Hematopoietic multipotent progenitor cell treated with erythropoietin and hydrocortisone succinate and interleukin-3 and kit ligand, for 17 days (in vitro differentiated cells): Measurements from ENCODE around the gene TSACC.
"Not testable (repeated sequence)": the region's sequence is repeated elsewhere in the genome, so short reads cannot be mapped to it uniquely, and the experiment has no call there.

Experiments
- DNase-seq: peaks from one replicate; pipeline ENCODE4 v3.0.0-alpha.2; 2015; ENCODE audit warnings: low spot score

Gene TSACC

GRCh38 chr1:156338180-156338976 is at the start of gene TSACC, which contains the start of gene CCT3:
Gene TSACC (plus strand): TSS chr1:156338526. CDS start chr1:156339758, 1,232 bp downstream.
Gene CCT3 (minus strand): TSS chr1:156338292. CDS start chr1:156338184, 108 bp downstream.
- DNase-seq: peak; percentile 100

- no peak for DNase-seq
Observed at GRCh38 chr1:156289857-156290256, 48.5 kb upstream of the TSACC start.

DNA sequence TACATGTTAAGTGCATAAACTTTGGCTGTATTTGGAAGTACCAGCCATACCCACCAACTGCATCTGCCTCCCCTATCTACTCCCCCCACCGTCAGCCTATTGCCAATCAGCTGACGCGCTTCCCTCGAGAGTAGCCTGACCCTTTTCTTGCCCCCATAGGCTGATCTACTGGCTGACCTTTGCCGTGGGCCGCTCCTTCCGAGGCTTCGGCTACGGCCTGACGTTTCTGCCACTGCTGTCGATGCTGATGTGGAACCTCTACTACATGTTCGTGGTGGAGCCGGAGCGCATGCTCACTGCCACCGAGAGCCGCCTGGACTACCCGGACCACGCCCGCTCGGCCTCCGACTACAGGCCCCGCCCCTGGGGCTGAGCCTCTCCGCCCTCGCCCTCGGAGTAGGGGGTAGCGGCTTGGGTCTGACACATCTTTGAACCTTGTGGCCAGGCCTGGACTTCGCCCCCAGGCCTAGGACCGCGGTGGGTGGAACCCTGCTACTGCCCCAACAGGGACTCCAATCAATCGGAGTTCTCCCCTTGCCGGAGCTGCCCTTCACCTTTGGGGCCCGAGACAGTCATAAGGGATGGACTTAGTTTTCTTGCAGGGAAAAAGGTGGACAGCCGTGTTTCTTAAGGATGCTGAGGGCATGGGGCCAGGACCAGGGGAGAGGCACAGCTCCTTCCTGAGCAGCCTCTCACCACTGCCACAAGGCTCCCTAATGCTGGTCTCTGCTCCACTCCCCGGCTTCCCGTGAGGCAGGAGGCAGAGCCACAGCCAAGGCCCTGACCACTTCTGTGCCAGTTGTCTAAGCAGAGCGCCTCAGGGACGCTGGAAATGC is 46.9 kb upstream of the TSACC start:
- DNase-seq: peak; percentile 89

DNA sequence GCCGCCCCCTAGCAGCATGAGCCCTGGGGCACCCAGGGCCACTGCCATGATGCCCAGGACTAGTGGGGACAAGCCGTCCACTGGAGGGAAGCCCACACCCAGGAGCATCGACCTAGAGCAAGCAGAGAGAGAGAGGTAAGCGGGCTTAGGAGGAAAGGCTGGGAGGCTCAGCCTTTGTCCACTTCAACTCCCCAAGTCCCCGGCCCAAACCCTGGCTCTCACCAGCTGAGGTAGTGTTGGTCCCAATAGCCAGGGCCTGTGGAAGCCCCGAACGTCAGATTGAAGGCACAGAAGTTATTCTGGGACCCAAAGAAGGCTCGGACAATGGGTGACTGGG is 45.3 kb upstream of the TSACC start:
- DNase-seq: no peak

DNA sequence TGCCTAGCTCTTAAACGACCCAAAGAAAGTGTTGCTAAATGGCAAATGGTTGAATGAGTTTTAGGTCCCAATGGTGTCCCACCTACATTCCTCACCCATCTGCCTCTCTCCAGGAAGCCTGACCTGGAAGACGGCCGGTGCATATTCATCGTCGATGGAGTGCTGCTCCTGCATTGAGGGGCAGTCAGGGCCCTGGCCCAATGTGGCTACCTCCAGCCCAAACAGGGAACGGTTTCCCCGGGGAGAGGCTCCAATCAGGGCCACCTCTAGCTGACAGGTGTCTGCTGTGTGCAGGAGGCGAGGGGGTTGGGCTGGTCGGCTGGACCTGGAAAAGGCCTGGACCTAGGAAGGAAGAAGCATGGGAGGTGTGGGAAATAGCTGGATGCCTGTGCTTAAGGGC is 44.4 kb upstream of the TSACC start:
- no peak for DNase-seq

- peak; percentile 81 for DNase-seq
Observed at GRCh38 chr1:156295391-156295947, 42.9 kb upstream of the TSACC start, which contains the start of gene GLMP. Gene GLMP (minus strand): TSS chr1:156295679. CDS start chr1:156295645, 34 bp downstream.

GRCh38 chr1:156298852-156299357 is 39.4 kb upstream of the TSACC start, which contains the start of gene VHLL:
Gene VHLL (minus strand): TSS chr1:156299307. CDS start chr1:156299189, 118 bp downstream.
- no peak for DNase-seq

- no peak for DNase-seq
Observed at GRCh38 chr1:156303241-156303640, 35.1 kb upstream of the TSACC start.

- no peak for DNase-seq
Observed at GRCh38 chr1:156305215-156305614, 33.1 kb upstream of the TSACC start.

DNA sequence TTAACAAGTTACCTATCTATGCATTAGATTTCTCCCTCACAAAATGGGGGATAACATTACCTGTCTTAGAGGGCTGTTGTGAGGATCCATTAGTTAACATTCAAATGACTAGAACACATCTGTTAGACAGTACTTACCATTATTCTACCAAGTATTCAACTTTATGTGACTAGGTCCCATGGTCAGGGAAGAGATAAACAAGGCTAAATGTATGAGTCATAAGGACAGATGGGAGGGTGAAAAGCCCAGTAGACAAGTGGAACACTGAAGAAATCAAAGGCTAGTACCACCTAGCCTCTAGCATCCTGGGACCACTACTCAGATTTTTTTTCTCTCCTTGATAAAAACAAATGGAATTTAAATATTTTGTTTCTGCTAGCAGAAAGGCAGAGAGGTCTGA is 30.2 kb upstream of the TSACC start:
- peak; percentile 32 for DNase-seq

- no peak for DNase-seq
Observed at GRCh38 chr1:156310962-156311361, 27.4 kb upstream of the TSACC start.

GRCh38 chr1:156316909-156317308 is 21.4 kb upstream of the TSACC start:
- no peak for DNase-seq

DNA sequence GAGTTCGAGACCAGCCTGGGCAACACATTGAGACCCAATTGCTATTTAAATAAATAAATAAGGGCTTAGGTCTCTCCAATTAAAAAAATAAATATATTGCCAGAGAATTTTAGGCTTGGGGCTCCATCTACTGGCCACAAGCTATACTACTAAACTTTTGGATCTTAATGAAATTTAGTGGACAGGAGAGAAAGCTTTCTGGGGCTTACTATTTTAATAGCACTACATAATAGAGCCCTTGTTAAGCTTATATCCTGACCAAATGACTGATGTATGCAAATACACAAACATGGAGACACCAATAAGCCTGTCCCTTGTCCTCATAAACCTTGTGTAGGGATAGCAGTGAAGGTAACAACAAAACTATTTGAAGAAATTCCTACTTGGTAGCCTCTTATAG is 18.7 kb upstream of the TSACC start:
- peak; percentile 71 for DNase-seq

DNA sequence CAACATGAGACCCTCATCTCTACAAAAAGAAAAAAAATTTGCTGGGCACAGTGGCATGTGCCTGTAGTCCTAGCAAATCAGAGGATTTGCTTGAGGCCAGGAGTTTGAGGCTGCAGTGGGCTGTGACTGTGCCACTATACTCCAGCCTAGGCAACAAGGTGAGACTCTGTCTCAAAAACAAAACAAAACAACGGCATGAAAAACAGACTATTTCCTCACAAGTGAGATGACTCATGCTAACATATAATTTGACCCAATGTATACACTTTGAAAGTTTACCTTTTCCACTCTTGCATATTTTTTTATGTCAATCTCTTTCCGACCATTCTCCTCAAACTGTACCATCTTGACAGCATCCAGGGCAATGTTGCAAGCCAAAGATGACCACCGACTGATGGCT is 17.8 kb upstream of the TSACC start:
- no peak for DNase-seq

- DNase-seq: not testable (repeated sequence)
Observed at GRCh38 chr1:156323179-156323578, 15.1 kb upstream of the TSACC start.

- peak; percentile 23 for DNase-seq
Observed at GRCh38 chr1:156336242-156336641, 2.1 kb upstream of the TSACC start.

GRCh38 chr1:156337052-156337887 is 1.1 kb upstream of the TSACC start:
- peak; percentile 31 for DNase-seq

GRCh38 chr1:156337888-156338179 is 492 bp upstream of the TSACC start:
- no peak for DNase-seq

- DNase-seq: no peak
Observed at GRCh38 chr1:156342166-156342955, 4.0 kb downstream of the TSACC start.

DNA sequence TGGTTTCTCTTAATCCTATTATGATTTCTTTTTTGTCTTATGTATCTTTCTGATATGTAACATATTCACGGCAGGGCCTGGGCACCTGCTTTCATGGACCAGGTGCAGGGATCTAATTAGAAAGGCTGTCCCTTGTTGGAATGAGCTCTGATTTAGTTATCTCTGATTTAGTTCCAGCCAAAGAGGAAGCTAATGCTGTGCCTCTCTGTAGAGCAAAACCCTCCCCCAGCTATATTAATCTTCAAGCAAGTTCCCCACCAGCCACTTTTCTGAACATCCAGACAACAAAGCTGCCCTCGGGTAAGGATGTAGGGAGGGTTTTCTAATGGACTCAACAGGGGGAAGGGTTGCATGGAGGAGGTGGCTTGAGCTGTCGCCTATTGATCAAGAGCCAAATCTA is 6.1 kb downstream of the TSACC start:
- no peak for DNase-seq

- not testable (repeated sequence) for DNase-seq
Observed at GRCh38 chr1:156346035-156346434, 7.7 kb downstream of the TSACC start.
